ENCODE measurements around the gene MTUS2.

The MTUS2 gene

DNA sequence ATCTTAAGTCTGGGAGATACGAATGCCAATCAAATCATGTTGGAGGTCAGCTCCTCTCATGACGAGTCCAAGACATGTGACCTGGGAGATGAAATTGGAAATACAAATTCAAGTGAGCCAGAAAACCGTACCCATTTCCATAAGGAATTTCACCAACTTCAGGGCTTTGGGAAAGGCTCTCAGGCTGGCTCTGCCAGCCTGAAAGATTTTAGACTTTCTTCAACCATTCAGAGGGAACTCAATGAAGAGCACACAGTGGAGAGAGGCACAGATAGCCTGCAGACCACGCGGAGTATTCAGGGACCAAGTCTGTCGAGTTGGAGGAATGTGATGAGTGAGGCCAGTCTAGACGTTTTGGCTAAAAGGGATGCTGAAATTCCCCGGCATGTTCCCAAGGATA, 204.6 kb downstream of the MTUS2 start:
- DNase-seq (ENCODE audit: low spot score), result no peak

DNA sequence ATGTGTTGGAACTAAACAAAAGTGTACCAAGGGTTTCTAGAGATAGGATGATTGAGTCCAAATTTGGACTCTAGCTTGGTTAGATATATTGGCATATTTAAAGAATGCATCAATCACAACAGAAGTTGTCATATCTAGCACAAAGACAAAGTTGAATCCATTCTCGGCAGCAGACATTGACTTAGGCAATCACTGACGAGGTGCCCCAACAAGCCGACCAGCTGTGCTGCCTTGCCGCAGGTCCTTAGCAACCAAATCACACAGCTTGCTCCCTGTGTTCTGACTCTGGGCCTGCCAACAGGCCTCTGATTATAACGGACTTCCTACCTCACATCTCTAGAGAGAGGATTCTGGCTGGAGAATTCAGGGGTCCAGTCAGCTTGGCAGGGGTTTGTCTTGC, 208.7 kb downstream of the MTUS2 start:
- no peak for DNase-seq (ENCODE audit: low spot score)

DNA sequence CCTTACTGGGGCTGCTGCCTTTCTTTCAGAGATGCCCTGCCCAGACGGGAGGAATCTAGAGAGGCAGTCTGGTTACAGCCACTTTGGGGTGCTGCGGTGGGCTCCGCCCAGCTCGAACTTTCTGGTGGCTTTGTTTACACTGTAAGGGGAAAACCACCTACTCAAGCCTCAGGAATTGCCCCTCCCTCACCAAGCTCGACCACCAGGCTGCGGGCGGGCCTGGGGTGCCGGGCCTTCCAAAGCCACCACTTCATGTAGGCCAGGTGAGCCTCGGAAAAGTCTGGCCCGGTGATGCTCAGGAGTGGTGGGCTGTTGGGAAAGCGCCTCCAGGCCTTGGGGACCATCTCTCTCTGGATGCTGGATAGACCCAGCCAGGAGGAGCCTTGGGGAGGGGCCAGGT, 218.6 kb downstream of the MTUS2 start:
- no peak for DNase-seq (ENCODE audit: low spot score)

DNA sequence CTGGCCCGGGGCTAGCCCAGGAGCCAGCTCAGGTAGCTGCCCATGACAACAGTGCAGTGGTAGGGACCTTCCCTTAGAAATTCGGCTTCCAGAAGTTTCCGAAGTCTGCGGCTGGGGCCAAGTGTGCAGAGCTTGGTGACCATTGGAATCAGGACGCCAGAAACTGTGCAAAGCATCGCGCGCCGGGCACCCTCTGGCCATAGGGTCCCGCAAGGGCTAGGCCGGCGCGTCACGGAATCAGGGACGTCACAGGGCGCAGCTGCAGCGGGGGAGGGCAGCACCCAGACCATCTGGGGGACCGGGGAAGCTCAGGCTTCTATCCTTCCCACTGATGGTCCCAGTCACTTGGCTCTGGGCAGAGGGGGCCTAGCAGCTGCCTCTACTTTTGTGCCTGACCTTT, 219.1 kb downstream of the MTUS2 start:
- DNase-seq (ENCODE audit: low spot score), result no peak

DNA sequence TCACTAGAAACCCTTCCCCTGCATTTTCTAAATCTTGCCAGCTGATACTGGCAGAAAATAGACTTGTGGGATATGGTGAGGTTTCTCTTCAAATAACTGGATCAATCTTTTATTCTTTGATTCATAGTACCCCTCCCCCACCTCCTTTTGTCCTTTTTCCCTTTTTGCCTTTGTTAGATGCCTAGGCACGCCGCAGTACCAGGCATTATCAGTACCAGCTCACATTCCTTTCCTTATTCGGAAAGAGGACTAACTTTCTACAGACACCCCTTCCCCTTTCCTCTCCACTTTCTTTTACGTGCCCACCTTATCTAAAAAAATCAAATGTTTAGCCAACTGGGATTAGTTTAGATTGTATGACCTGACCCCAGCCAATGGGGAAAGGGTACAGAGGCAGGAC, 226.4 kb downstream of the MTUS2 start:
- DNase-seq (ENCODE audit: low spot score), result no peak

DNA sequence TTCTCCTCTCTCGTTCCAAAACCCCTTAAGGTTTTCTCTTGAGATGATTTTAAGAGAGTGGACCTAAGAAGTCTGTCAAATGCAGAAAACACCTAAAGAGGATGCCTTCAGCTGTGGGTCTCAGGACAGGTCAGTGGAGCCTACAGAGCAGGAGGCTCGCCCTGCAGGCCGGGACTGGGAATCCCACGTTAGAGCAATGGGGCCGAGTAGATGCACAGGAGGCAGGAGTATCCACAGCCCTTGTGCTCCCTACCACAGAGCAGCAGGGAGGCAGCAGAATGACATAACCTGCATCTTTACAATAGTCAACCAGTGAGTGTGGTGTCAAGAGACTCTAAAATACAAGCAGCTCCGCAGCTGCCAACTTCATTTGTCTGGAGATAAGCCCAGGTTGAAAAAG, 229.4 kb downstream of the MTUS2 start:
- no peak for DNase-seq (ENCODE audit: low spot score)

DNA sequence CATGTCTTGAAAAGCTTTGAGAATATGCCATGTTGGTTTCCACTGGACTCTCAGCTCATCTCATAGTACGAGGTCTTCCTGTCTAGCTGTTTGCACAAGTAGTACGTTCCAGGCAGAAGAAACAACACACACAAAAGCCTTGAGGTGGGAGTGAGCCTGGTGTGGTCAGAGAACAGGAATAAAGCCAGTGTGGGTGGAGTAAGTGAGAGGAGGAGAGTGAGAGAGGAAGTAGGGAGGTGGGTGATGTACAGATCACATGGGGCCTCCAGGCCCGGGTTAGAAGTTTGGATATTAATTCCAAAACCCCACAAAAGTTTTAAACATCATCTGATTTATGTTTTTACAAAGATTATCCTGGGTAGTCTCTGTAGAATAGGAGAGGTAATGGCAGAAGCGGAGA, 230.6 kb downstream of the MTUS2 start:
- no peak for DNase-seq (ENCODE audit: low spot score)

DNA sequence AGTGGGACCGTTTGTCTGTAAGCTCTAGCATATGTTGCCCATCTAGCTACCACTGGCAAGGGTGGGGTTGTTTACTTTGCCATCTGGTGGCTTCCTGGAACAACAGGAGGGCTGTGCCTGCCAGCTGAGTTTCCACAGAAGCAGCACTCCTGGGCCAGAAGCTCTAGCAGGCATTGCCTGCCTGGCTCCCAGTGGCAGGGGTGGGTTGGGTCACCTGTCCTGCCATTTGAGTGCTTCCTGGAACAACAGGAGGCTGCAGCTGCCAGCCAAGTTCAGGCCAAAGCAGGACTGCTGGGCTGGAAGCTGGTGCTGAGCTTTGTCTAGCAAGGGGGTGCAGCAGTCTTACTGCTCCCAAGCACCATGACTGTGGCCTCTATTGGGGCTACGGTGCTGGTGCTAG, 239.7 kb downstream of the MTUS2 start:
- DNase-seq (ENCODE audit: low spot score), result no peak

DNA sequence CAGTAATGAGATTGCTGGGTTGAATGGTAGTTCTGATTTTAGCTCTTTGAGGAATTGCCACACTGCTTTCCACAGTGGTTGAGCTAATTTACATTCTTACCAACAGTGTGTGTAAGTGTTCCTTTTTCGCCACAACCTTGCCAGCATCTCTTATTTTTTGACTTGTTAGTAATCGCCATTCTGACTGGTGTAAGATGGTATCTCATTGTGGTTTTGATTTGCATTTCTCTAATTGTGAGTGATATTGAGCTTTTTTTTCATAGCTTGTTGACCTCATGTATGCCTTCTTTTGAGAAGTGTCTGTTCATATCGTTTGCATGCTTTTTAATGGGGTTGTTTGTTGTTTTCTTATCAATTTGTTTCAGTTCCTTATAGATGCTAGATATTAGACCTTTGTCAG, 245.0 kb downstream of the MTUS2 start:
- DNase-seq (ENCODE audit: low spot score), result no peak

DNA sequence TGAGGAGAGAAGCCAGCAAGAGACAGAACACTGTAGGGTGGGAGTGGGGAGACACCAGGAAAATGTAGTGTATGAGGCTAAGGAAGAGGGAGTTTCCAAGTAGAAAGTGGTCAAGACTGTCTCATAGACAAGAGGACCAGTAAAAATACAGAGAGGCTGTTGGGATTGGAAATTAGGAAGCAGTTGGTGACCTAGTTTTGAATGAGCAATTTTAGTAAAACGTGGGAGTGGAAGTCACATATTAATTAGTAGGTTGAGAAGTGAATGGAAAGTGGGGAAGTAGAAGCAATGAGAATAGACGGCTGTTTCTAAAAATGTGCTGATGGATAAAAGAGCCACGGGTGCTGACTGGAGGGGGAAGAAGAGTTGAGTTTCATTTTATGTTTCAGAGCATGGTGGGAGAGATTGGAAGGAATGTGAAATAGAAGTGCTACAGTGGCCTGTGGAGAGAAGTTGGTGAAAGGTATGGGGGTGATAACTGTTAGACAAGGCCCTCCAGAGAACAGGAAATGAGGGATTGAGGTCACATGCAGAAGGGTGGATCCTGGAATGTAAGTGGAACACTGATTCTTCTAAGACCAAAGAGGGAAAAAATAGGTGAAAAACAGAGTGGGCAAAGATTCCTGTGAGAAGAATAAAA, 247.3 kb downstream of the MTUS2 start:
- DNase-seq (ENCODE audit: low spot score), result no peak

DNA sequence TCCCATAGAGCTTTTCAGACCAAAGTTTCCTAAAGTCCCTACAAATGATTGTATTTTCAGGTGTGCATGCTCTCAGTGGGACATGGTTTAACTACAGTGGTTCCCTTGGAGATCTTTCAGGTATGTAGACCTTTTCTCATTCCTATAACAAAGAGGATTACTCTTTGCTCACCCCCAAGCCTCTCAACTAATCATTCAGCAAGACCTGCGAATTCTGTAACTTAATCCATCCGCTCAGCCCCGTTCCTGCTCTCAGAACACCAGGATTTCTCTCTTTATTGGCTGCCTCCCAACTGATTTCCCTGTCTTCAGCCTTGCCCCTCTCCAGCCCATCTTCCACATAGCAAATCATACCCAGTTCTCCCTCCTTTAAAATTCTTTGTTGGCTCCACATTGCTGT, 253.6 kb downstream of the MTUS2 start:
- no peak for DNase-seq (ENCODE audit: low spot score)

DNA sequence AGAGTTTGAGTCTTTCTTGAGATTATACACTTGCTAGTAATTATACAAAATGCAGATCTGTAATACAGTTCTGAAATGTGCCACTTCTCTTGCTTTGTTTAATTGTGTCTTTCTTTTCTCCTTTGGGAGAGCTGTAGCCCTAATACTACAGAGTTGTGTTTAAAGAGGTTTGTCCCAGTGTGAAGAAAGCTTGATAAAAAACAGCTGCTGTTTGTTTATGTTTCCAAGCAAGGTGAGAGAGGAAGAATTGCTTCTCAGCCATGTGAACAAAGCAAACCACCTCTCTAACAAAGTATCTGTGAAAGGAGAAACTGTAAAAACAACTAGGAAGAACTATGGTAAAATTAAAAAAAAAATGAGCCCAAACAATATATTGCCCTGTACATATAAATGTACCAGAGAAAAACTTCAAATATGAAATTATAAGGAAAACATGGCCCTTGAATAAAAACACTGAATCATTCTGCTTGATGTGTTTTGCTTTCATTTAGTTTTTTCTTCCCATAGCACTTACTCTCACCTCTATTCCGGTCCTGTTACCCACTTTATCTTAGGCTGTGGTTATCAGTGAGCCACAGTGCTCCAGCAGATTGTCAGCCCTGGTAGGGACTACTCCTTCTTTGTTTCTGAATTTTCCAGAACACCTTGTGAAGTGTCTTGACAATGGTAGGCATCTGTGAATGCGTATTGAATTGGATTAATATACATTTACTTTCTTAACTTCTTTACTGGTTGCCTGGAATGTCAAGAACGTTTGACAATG, 257.1 kb downstream of the MTUS2 start:
- no peak for DNase-seq (ENCODE audit: low spot score)

DNA sequence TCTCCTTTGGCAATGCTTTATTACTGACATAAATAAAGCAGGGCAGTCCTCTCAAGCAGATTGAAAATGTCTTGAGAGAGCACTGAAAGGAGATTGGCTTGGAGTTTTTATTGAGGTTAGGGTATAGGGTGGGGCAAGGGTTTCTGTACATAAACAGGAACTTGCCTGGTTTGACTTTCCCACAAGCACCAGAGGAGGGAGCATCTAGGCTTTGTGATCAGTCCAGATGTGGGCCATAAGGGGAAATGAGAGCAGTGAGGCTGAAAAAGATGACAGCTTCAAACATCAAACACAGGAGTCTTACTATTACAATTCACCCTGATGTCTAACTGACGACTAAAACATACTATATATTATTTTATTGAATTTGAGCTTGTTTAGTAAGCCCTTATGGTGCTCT, 260.9 kb downstream of the MTUS2 start:
- DNase-seq (ENCODE audit: low spot score), result peak; percentile 57

DNA sequence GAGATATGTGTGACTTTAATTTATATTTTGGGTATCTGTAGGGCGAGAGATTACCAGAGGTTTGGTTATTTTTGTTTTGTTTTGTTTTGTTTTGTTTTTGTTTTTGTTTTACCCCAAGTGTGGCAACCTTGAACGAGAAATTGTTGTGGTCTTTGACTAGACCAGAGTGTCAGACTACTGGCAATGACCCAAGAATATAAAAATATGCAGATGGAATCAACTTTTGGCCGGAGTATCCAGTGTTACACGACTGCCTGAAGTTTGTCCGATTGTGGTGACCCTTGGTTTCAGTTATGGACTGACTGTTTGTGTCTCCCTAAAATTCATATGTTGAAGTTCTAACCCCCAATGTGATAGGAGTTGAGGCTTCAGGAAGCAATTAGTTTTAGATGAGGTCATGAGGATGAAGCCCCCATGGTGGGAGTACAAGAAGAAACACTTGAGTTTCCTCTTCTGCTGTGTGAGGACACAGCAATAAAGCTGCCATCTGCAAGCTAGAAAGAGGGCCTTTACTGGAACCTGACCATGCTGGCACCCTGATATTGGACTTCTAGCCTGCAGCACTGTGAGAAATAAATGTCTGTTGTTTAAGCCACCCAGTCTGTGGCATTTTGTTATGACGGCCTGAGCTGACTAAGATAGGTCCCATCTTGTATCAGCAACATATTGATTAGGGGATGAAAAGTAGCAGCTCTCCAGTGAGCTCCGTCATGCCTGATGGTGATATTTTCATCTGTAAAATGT, 261.7 kb downstream of the MTUS2 start:
- DNase-seq (ENCODE audit: low spot score), result no peak

DNA sequence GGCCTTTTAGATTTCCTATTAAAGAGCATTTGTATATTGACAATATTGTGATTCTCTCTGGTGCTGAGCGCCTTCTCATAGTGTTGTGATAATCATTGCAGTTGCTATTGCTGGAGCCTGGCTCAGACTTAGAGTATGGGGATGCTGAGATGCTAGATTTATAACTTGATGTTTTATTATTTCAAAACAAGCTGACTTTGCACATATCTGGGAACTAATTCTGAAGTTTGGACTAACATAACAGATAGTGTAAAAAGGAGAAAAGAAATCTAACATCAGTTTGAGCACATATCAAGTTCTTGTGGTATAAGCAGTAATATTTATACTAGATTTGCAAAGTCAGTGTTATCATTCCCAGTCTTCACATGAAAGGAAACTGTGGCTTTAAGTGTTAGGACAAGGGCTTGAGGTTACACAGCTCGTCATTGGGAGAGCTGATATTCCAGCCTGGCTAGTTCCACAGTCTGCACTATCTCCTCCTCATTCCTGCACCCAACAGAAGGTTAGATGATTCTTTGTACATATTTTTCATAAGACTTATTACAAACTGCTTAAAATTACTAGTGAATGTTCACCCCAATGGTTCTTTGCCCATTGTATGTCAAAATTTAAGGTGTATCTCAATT, 279.8 kb downstream of the MTUS2 start:
- DNase-seq (ENCODE audit: low spot score), result no peak

DNA sequence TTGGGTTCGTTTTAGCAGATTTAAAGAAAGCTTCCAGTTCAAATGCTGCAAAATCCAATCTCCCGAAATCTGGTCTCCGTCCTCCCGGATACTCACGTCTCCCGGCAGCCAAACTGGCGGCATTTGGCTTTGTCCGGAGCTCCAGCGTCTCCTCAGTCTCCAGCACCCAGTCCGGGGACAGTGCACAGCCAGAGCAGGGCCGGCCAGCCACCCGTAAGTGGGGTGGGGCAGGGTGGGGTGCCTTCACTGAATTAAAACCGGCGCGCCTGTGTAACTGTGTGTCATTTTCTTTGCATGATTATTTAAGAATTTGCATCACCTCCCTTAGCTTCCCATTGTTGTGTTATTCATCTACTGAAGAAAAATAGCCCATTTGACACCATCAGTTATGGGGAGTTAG, 280.6 kb downstream of the MTUS2 start:
- DNase-seq (ENCODE audit: low spot score), result no peak

DNA sequence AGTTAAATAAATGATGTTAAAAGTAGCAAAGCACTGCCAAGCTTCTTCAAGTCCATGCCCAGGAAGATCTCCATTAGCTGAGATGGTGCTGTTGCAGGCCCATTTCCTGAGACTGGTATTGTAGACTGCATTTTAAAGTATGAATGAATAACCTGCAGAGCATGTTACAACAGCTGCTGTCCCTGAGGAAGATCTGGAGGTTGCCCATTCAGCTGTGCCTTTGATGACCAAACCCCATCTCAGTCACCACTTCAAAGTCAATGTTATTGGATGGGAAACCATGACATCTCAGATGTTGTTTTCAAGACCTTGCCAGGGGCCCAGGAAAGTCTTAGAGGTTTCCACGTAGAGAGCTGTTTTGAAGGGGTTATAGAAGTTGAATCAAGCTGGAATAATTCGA, 281.3 kb downstream of the MTUS2 start:
- no peak for DNase-seq (ENCODE audit: low spot score)

DNA sequence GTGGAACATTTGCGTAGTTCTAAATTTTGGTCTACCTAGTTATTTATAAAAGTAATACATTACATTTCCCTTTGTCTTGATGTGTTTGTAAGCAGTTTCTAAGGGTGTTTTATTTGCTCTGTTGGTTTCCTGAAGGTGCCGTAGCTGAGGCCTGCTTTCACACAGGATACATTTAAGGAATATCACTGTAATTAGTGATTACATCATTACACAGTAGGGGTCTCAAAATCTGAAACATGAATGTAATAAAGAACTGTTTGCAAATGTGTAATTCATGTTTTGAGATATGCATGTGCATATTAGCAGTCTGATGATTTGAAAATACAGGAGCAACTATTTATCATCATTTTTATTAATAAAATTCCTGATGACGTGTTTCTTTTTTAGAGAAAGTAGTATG, 281.8 kb downstream of the MTUS2 start:
- DNase-seq (ENCODE audit: low spot score), result no peak

DNA sequence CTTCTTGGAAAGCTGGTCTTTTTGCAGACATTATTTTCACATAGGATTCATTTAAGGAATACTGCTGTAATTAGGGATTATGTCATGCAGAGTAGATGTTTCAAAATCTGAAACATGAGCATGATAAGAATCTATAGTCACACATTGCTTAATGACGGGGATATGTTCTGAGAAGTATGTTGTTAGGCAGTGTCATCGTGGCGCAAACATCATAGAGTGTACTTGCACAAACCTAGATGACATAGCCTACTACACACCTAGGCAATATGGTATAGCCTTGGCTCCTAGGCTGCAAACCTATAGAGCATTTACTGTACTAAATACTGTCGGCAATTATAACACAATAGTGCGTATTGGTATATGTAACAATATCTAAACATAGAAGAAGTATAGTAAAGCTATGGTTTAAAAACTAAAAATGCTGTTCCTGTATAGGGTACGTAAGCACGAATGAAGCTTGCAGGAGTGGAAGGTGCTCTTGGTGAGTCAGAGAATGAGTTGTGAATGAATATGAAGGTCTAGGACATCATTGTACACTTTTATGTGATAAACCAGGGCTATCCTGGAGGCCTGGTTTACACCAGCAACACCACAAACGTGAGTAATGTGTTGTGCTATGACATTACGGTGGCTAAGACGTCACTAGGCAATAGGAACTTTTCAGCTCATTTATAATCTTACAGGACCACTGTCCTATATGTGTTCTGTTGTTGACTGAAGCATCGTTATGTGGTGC, 283.1 kb downstream of the MTUS2 start:
- no peak for DNase-seq (ENCODE audit: low spot score)

DNA sequence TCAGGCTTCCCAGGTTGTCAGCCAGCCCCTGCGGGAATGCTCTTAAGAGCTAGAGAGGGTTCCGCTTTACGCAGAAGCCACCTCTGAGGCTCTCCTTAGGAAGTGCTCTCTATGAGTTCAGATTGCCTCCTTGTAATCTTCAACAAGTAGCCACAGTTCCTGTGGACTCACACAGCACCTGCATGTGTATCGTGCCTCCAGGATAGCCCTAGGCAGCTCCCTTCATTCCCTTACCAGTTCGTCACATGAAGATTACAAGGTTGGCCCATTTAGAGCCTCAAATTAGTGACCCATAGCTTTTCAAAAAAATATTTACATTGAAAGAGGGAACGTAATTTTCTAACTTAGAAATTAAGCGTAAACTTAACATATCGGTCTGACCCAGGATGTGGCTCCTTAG, 284.3 kb downstream of the MTUS2 start:
- DNase-seq (ENCODE audit: low spot score), result no peak

DNA sequence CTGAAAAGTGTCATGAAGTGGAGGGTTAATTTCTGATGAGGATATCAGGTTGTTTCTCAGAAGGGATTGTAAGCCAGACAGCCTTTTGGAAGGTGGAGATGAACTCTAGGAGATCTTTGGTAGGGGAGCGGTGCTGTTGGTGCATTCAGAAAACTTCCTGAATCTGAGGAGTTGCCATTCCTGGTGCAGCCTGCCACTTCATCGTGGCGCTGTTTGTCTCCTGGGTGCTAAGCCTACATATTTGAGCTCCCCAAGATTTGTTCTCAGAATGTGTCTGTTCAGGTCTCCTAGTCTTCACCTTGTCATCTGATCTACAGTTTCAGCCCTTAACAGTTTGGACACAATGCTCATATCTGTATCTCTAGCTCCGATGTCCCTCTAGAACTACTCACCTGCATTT, 285.6 kb downstream of the MTUS2 start:
- no peak for DNase-seq (ENCODE audit: low spot score)

DNA sequence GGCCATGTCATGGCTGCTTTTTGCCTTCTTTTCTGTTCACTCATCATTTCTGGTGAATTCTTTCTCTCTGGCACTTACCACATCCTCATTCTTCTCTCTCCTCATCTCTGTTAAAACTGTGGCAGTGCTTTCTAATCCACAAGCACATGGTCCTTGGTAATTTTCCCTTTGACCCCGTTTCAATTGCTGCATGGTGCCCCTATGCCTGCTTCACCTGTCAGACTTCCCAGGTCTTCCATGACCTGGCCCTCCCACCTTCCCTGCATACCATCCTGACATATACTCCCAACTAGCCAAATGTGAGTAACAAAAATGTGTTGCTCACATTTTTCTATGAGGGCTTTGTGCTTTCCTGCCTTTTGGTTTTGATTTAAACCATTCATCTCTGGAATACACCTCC, 286.5 kb downstream of the MTUS2 start:
- DNase-seq (ENCODE audit: low spot score), result no peak
